CD4-positive, CD25-positive, alpha-beta regulatory T cell (primary cell): ENCODE data around the gene ISOC2. TPM values are rescaled to one million over a fixed set of nuclear protein-coding genes. Genes with fewer than 3 reads are reported as not detected.
"Not testable (repeated sequence)": the region's sequence is repeated elsewhere in the genome, so short reads cannot be mapped to it uniquely, and the experiment has no call there.

Experiments used
- ATAC-seq, 2 donors: fragments of 150-1000 bp; cut with Tn5 transposase; one replicate each; pipeline ENCODE4 v1.10.0; 2021; ENCODE audit warnings: low read depth in 2 of 2, moderate number of reproducible peaks in 2 of 2, moderate library complexity in 1 of 2
- DNase-seq, 3 donors: peaks; one replicate each; pipeline versions ENCODE4 v3.0.0 to v3.0.0-alpha.2; 2012 to 2022; ENCODE audit warnings: mixed read lengths in 1 of 3
- H3K27ac ChIP-seq: one replicate; pipeline ENCODE4 v1.7.0; 2013; ENCODE audit warnings: mild to moderate bottlenecking, low read length; ENCODE audit not compliant: insufficient read depth, poor library complexity, severe bottlenecking
- H3K27me3 ChIP-seq: one replicate; pipeline ENCODE4 v1.7.0; 2013; ENCODE audit warnings: low read length; ENCODE audit not compliant: control insufficient read depth, insufficient read depth
- H3K36me3 ChIP-seq: one replicate; pipeline ENCODE4 v1.7.0; 2013; ENCODE audit warnings: mild to moderate bottlenecking, low read length, moderate library complexity; ENCODE audit not compliant: control insufficient read depth, insufficient read depth
- H3K4me1 ChIP-seq: 2 replicates; pipeline ENCODE4 v1.7.0; 2013; ENCODE audit warnings: mild to moderate bottlenecking, low read length; ENCODE audit not compliant: insufficient read depth, control insufficient read depth, poor library complexity, severe bottlenecking
- H3K4me3 ChIP-seq: one replicate; pipeline ENCODE4 v1.7.0; 2013; ENCODE audit warnings: low read depth, mild to moderate bottlenecking, low read length, moderate library complexity
- H3K9me3 ChIP-seq, 2 experiments: 1 replicate in 1 of 2; 2 replicates in 1 of 2; pipeline ENCODE4 v1.7.0; 2013; ENCODE audit warnings: low read length in 2 of 2, mild to moderate bottlenecking in 1 of 2, moderate library complexity in 1 of 2; ENCODE audit not compliant: control insufficient read depth in 2 of 2
- H3K27ac Mint-ChIP-seq, 3 donors: one replicate each; pipeline ENCODE4 v1.8.0; 2020 to 2022; ENCODE audit warnings: mild to moderate bottlenecking in 3 of 3, mixed read lengths in 3 of 3, moderate library complexity in 2 of 3
- H3K27me3 Mint-ChIP-seq: one replicate; pipeline ENCODE4 v1.8.0; 2022; ENCODE audit warnings: mild to moderate bottlenecking, mixed read lengths
- H3K36me3 Mint-ChIP-seq: one replicate; pipeline ENCODE4 v1.8.0; 2020; ENCODE audit warnings: mixed read lengths
- H3K4me1 Mint-ChIP-seq, 4 donors: one replicate each; pipeline ENCODE4 v1.8.0; 2020 to 2022; ENCODE audit warnings: mixed read lengths in 4 of 4, mild to moderate bottlenecking in 1 of 4
- H3K4me3 Mint-ChIP-seq, 4 donors: one replicate each; pipeline ENCODE4 v1.8.0; 2020 to 2022; ENCODE audit warnings: mild to moderate bottlenecking in 4 of 4, mixed read lengths in 4 of 4, moderate library complexity in 3 of 4
- H3K9me3 Mint-ChIP-seq, 7 donors: one replicate each; pipeline ENCODE4 v1.8.0; 2020 to 2022; ENCODE audit warnings: mixed read lengths in 7 of 7, mild to moderate bottlenecking in 3 of 7, moderate library complexity in 2 of 7
- polyA plus RNA-seq, 4 donors: library from polyadenylated mRNA; unstranded; fragments of 300-500 nt; fragmentation: Illumina TruSeq; gene quantifications; one replicate each; pipeline ENCODE4 v1.2.3, GENCODE V29; 2021
- total RNA-seq: library from RNA; stranded (reverse); gene quantifications from one replicate; pipeline ENCODE4 v1.2.3, GENCODE V29; 2022

ISOC2 gene
- total and polyA plus RNA-seq, 5 donors from 2014 or later: 6.3 to 34.1 (median 24.9) TPM

GRCh38 chr19:55454787-55455243 lies 6.6 kb downstream of the ISOC2 start:
- H3K36me3 ChIP-seq: no peaks in the 10 kb centered on the region
- peak in 1 of 2 donors; percentile 27 for ATAC-seq
- H3K27me3 ChIP-seq: peaks cover 2% of the 10 kb centered on the region
- H3K9me3 ChIP-seq: no peaks in the 10 kb centered on the region
- H3K4me1 Mint-ChIP-seq: peaks cover 0 to 19% (median 9%) of the 10 kb centered on the region in 4 donors
- no peak overlapping the region for H3K4me3 Mint-ChIP-seq
- H3K27ac ChIP-seq: no peak overlapping the region
- peaks cover 16% of the 10 kb centered on the region for H3K4me1 ChIP-seq
- peaks cover 0 to 2% (median 0%) of the 10 kb centered on the region in 7 donors for H3K9me3 Mint-ChIP-seq
- no peak overlapping the region for H3K27ac Mint-ChIP-seq
- H3K27me3 Mint-ChIP-seq: peaks cover 27% of the 10 kb centered on the region
- H3K4me3 ChIP-seq: no peak overlapping the region
- DNase-seq: peak; percentile 21 to 56 (median 27)
- H3K36me3 Mint-ChIP-seq: peaks cover 12% of the 10 kb centered on the region

GRCh38 chr19:55453511-55454260 lies 7.8 kb downstream of the ISOC2 start:
- H3K9me3 Mint-ChIP-seq: peaks cover 0 to 2% (median 0%) of the 10 kb centered on the region in 7 donors
- Histone ChIP-seq H3K4me1 (peaks cover 16% of the 10 kb centered on the region), H3K4me3 (no peak overlapping the region), H3K27me3 (peaks cover 2% of the 10 kb centered on the region), H3K27ac (no peak overlapping the region), H3K9me3 (no peaks in the 10 kb centered on the region), H3K36me3 (no peaks in the 10 kb centered on the region)
- peaks cover 27% of the 10 kb centered on the region for H3K27me3 Mint-ChIP-seq
- no peak for ATAC-seq
- no peak for DNase-seq
- peak overlapping the region in 3 of 4 donors; percentile 23 to 66 (median 39) for H3K4me3 Mint-ChIP-seq
- peaks cover 12% of the 10 kb centered on the region for H3K36me3 Mint-ChIP-seq
- peaks cover 0 to 17% (median 9%) of the 10 kb centered on the region in 4 donors for H3K4me1 Mint-ChIP-seq
- no peak overlapping the region for H3K27ac Mint-ChIP-seq

- no peak for ATAC-seq
- peaks cover 2% of the 10 kb centered on the region for H3K27me3 ChIP-seq
These were observed 8.6 kb downstream of the ISOC2 start for GRCh38 chr19:55452749-55453346.

GRCh38 chr19:55451965-55452748 lies 9.3 kb downstream of the ISOC2 start:
- peaks cover 27% of the 10 kb centered on the region for H3K27me3 Mint-ChIP-seq
- Histone ChIP-seq H3K27ac (no peak overlapping the region), H3K9me3 (no peaks in the 10 kb centered on the region), H3K36me3 (no peaks in the 10 kb centered on the region), H3K4me3 (no peak overlapping the region), H3K4me1 (peaks cover 16% of the 10 kb centered on the region), H3K27me3 (peaks cover 2% of the 10 kb centered on the region)
- peaks cover 12% of the 10 kb centered on the region for H3K36me3 Mint-ChIP-seq
- H3K4me3 Mint-ChIP-seq: peak overlapping the region in 3 of 4 donors; percentile 27 to 70 (median 35)
- peaks cover 0 to 17% (median 9%) of the 10 kb centered on the region in 4 donors for H3K4me1 Mint-ChIP-seq
- no peak for ATAC-seq
- no peak overlapping the region for H3K27ac Mint-ChIP-seq
- H3K9me3 Mint-ChIP-seq: peaks cover 0 to 2% (median 0%) of the 10 kb centered on the region in 7 donors
- peak in 1 of 3 donors; percentile 23 for DNase-seq

More at GRCh38 chr19:55452749-55453346, 8.6 kb downstream of the ISOC2 start:
- H3K36me3 ChIP-seq: no peaks in the 10 kb centered on the region
- no peak overlapping the region for H3K27ac ChIP-seq
- peaks cover 0 to 17% (median 9%) of the 10 kb centered on the region in 4 donors for H3K4me1 Mint-ChIP-seq
- peaks cover 12% of the 10 kb centered on the region for H3K36me3 Mint-ChIP-seq
- peak overlapping the region in 1 of 4 donors; percentile 21 for H3K4me3 Mint-ChIP-seq
- no peak overlapping the region for H3K4me3 ChIP-seq
- H3K27ac Mint-ChIP-seq: no peak overlapping the region
- DNase-seq: peak in 2 of 3 donors; percentile 12 to 52
- peaks cover 16% of the 10 kb centered on the region for H3K4me1 ChIP-seq
- peaks cover 0 to 2% (median 0%) of the 10 kb centered on the region in 7 donors for H3K9me3 Mint-ChIP-seq
- no peaks in the 10 kb centered on the region for H3K9me3 ChIP-seq
- peaks cover 27% of the 10 kb centered on the region for H3K27me3 Mint-ChIP-seq

GRCh38 chr19:55451163-55451964 lies 10.1 kb downstream of the ISOC2 start:
- H3K4me3 Mint-ChIP-seq: peak overlapping the region in 2 of 4 donors; percentile 70 to 74
- H3K4me1 ChIP-seq: peaks cover 16% of the 10 kb centered on the region
- peaks cover 2% of the 10 kb centered on the region for H3K27me3 ChIP-seq
- peaks cover 12% of the 10 kb centered on the region for H3K36me3 Mint-ChIP-seq
- peak overlapping the region in 1 of 3 donors; percentile 79 for H3K27ac Mint-ChIP-seq
- no peaks in the 10 kb centered on the region for H3K9me3 ChIP-seq
- ATAC-seq (no peak), DNase-seq (peak in 1 of 3 donors; percentile 22)
- peaks cover 28% of the 10 kb centered on the region for H3K27me3 Mint-ChIP-seq
- H3K27ac ChIP-seq: no peak overlapping the region
- H3K36me3 ChIP-seq: no peaks in the 10 kb centered on the region
- H3K9me3 Mint-ChIP-seq: no peaks in the 10 kb centered on the region
- peaks cover 0 to 17% (median 7%) of the 10 kb centered on the region in 4 donors for H3K4me1 Mint-ChIP-seq
- H3K4me3 ChIP-seq: no peak overlapping the region

- no peak overlapping the region for H3K27ac ChIP-seq
- Mint-ChIP-seq H3K27me3 (peaks cover 39% of the 10 kb centered on the region), H3K4me1 (peaks cover 0 to 19% (median 6%) of the 10 kb centered on the region in 4 donors), H3K27ac (no peak overlapping the region), H3K9me3 (no peaks in the 10 kb centered on the region), H3K4me3 (no peak overlapping the region), H3K36me3 (peaks cover 8% of the 10 kb centered on the region)
- peaks cover 7% of the 10 kb centered on the region for H3K27me3 ChIP-seq
- no peak for DNase-seq
- ATAC-seq: no peak
- peaks cover 16% of the 10 kb centered on the region for H3K4me1 ChIP-seq
- no peaks in the 10 kb centered on the region for H3K9me3 ChIP-seq
- H3K4me3 ChIP-seq: no peak overlapping the region
- H3K36me3 ChIP-seq: no peaks in the 10 kb centered on the region
These were observed 12.0 kb downstream of the ISOC2 start for GRCh38 chr19:55449469-55449868.

- H3K27me3 Mint-ChIP-seq: peaks cover 40% of the 10 kb centered on the region
- not testable (repeated sequence) for H3K4me3 Mint-ChIP-seq, H3K27ac ChIP-seq, H3K36me3 ChIP-seq, H3K9me3 Mint-ChIP-seq, H3K4me3 ChIP-seq, DNase-seq, ATAC-seq, H3K9me3 ChIP-seq, H3K27ac Mint-ChIP-seq, H3K4me1 Mint-ChIP-seq, H3K36me3 Mint-ChIP-seq
- peaks cover 16% of the 10 kb centered on the region for H3K4me1 ChIP-seq
- peaks cover 12% of the 10 kb centered on the region for H3K27me3 ChIP-seq
These were observed 13.3 kb downstream of the ISOC2 start for GRCh38 chr19:55448175-55448490.
